Measurements from ENCODE around the gene FAM131B.

FAM131B gene

GRCh38 chr7:143322760-143323633 lies 39.5 kb downstream of the FAM131B start:
- no peak for DNase-seq (ENCODE audit: extremely low spot score)
- CTCF ChIA-PET: interaction anchor here (1.2 to 1.6 kb wide), 2 partner anchors 15 to 22 kb away, joined by 3 to 5 read pairs; no protein-coding TSS in a partner anchor
- POLR2A ChIA-PET: no interaction called here
- no peak for TF ChIP-seq ZNF384 (IDR thresholded peaks at IDR 0.05)
- TF ChIP-seq LEF1 (IDR thresholded peaks at IDR 0.05; ENCODE audit: borderline replicate concordance): no peak
- no peak for TF ChIP-seq PKNOX1 (IDR thresholded peaks at IDR 0.05)
- no peak for TF ChIP-seq NFRKB (IDR thresholded peaks at IDR 0.05)
- no peak for TF ChIP-seq ELF4 (IDR thresholded peaks at IDR 0.05)
- TF ChIP-seq SUZ12 (IDR thresholded peaks at IDR 0.05): no peak
- no peak for TF ChIP-seq CTBP1 (IDR thresholded peaks at IDR 0.05; ENCODE audit: borderline replicate concordance)
- no peak for TF ChIP-seq ARNT (IDR thresholded peaks at IDR 0.05)
- no peak for TF ChIP-seq FOXK2 (IDR thresholded peaks at IDR 0.05)
- TF ChIP-seq L3MBTL2 (conservative IDR thresholded peaks at IDR 0.05): no peak
- no peak for TF ChIP-seq TARDBP (IDR thresholded peaks at IDR 0.05)
- no peak for TF ChIP-seq HDGF (IDR thresholded peaks at IDR 0.05; ENCODE audit: borderline replicate concordance)
- TF ChIP-seq BHLHE40 (IDR thresholded peaks at IDR 0.05; ENCODE audit: borderline replicate concordance): no peak
- TF ChIP-seq FOXM1 (IDR thresholded peaks at IDR 0.05; ENCODE audit: borderline replicate concordance): no peak

- TF ChIP-seq SP1 (IDR thresholded peaks at IDR 0.05): no peak
- TF ChIP-seq ELF4 (IDR thresholded peaks at IDR 0.05): no peak
- no peak for TF ChIP-seq FOXK2 (IDR thresholded peaks at IDR 0.05)
- TF ChIP-seq FOXA1 (IDR thresholded peaks at IDR 0.05): no peak
- TF ChIP-seq L3MBTL2 (conservative IDR thresholded peaks at IDR 0.05): no peak
- no peak for TF ChIP-seq ARNT (IDR thresholded peaks at IDR 0.05)
- no peak for TF ChIP-seq FOXM1 (IDR thresholded peaks at IDR 0.05; ENCODE audit: borderline replicate concordance)
- no peak for TF ChIP-seq ZNF384 (IDR thresholded peaks at IDR 0.05)
- TF ChIP-seq LEF1 (IDR thresholded peaks at IDR 0.05; ENCODE audit: borderline replicate concordance): no peak
- TF ChIP-seq SUZ12 (IDR thresholded peaks at IDR 0.05): no peak
- TF ChIP-seq NFRKB (IDR thresholded peaks at IDR 0.05): no peak
- TF ChIP-seq PKNOX1 (IDR thresholded peaks at IDR 0.05): no peak
- no peak for TF ChIP-seq CTBP1 (IDR thresholded peaks at IDR 0.05; ENCODE audit: borderline replicate concordance)
- no peak for TF ChIP-seq HDGF (IDR thresholded peaks at IDR 0.05; ENCODE audit: borderline replicate concordance)
- no peak for TF ChIP-seq BHLHE40 (IDR thresholded peaks at IDR 0.05; ENCODE audit: borderline replicate concordance)
- no peak for TF ChIP-seq TARDBP (IDR thresholded peaks at IDR 0.05)
- CTCF ChIA-PET: interaction anchor here (0.6 to 1.6 kb wide), 4 partner anchors 10 to 95 kb away, joined by 3 to 5 read pairs (median 3); no protein-coding TSS in a partner anchor
- POLR2A ChIA-PET: no interaction called here
- DNase-seq (ENCODE audit: extremely low spot score): no peak
Observed at GRCh38 chr7:143321734-143322133, 40.8 kb downstream of the FAM131B start.

DNA sequence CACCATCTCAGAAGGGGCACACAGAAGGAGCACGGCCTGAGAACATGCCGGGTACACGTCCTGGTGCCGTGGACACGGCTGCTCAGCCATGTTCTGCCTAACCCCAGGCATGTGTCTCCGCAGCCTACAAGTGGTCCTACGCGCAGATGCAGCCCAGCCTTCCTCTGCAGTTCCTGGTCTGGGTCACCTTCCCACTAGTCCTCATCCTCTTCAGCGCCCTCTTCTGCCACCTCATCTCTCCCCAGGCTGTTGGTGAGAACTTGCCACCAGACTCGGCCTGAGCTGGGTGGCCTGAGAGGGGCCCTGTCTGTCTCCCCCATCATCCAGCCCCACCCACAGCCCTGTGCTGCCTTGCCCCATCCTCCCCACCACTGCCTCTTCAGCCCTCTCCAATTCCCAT lies 41.3 kb downstream of the FAM131B start:
- ChIA-PET CTCF (interaction anchor here (0.7 to 1.6 kb wide), 3 partner anchors 24 to 95 kb away, joined by 3 to 5 read pairs (median 3); no protein-coding TSS in a partner anchor), POLR2A (no interaction called here)
- no peak for TF ChIP-seq ZNF384 (IDR thresholded peaks at IDR 0.05)
- TF ChIP-seq FOXK2 (IDR thresholded peaks at IDR 0.05): no peak
- TF ChIP-seq PKNOX1 (IDR thresholded peaks at IDR 0.05): no peak
- no peak for TF ChIP-seq ARNT (IDR thresholded peaks at IDR 0.05)
- no peak for TF ChIP-seq FOXA1 (IDR thresholded peaks at IDR 0.05)
- no peak for TF ChIP-seq TARDBP (IDR thresholded peaks at IDR 0.05)
- TF ChIP-seq ELF4 (IDR thresholded peaks at IDR 0.05): no peak
- TF ChIP-seq CTBP1 (IDR thresholded peaks at IDR 0.05; ENCODE audit: borderline replicate concordance): no peak

GRCh38 chr7:143320620-143321019 lies 41.9 kb downstream of the FAM131B start:
- ChIA-PET CTCF (no interaction called here), POLR2A (no interaction called here)
- TF ChIP-seq ARNT (IDR thresholded peaks at IDR 0.05) (no peak), SUZ12 (IDR thresholded peaks at IDR 0.05) (no peak), LEF1 (IDR thresholded peaks at IDR 0.05; ENCODE audit: borderline replicate concordance) (no peak), L3MBTL2 (conservative IDR thresholded peaks at IDR 0.05) (no peak), BHLHE40 (IDR thresholded peaks at IDR 0.05; ENCODE audit: borderline replicate concordance) (no peak), SP1 (IDR thresholded peaks at IDR 0.05) (no peak), PKNOX1 (IDR thresholded peaks at IDR 0.05) (no peak), FOXK2 (IDR thresholded peaks at IDR 0.05) (no peak), NFRKB (IDR thresholded peaks at IDR 0.05) (no peak), CTBP1 (IDR thresholded peaks at IDR 0.05; ENCODE audit: borderline replicate concordance) (no peak), ELF4 (IDR thresholded peaks at IDR 0.05) (no peak), FOXM1 (IDR thresholded peaks at IDR 0.05; ENCODE audit: borderline replicate concordance) (no peak), TARDBP (IDR thresholded peaks at IDR 0.05) (no peak), HDGF (IDR thresholded peaks at IDR 0.05; ENCODE audit: borderline replicate concordance) (no peak), ZNF384 (IDR thresholded peaks at IDR 0.05) (no peak), FOXA1 (IDR thresholded peaks at IDR 0.05) (no peak)

More for the DNA sequence above, 41.3 kb downstream of the FAM131B start:
- DNase-seq (ENCODE audit: extremely low spot score): no peak

DNA sequence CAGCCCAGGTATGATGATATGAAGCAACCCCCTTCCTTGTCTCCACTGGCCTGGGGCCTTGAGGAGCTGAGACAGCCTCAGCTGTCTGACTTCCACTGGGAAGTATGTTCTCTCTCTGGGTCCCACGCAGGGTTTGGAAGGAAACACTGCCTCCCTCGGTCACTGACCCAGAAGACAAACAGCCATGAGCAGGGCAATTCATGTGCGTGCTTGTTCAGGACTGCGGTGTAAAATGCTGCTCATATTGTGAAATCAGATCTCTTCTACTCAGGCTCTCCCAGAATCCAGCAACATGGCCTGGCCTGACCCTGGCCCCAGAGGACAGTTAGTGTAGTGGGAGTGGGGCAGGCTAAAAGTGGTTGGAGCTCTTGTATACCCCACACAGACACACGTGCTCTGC lies 43.9 kb downstream of the FAM131B start:
- TF ChIP-seq SUZ12 (IDR thresholded peaks at IDR 0.05): no peak
- no peak for TF ChIP-seq FOXA1 (IDR thresholded peaks at IDR 0.05)
- TF ChIP-seq SP1 (IDR thresholded peaks at IDR 0.05): no peak
- TF ChIP-seq CTBP1 (IDR thresholded peaks at IDR 0.05; ENCODE audit: borderline replicate concordance): no peak
- TF ChIP-seq L3MBTL2 (conservative IDR thresholded peaks at IDR 0.05): no peak
- no peak for TF ChIP-seq NFRKB (IDR thresholded peaks at IDR 0.05)
- TF ChIP-seq FOXK2 (IDR thresholded peaks at IDR 0.05): no peak
- TF ChIP-seq BHLHE40 (IDR thresholded peaks at IDR 0.05; ENCODE audit: borderline replicate concordance): no peak
- TF ChIP-seq HDGF (IDR thresholded peaks at IDR 0.05; ENCODE audit: borderline replicate concordance): no peak
- no peak for TF ChIP-seq ARNT (IDR thresholded peaks at IDR 0.05)
- TF ChIP-seq ELF4 (IDR thresholded peaks at IDR 0.05): no peak
- no peak for TF ChIP-seq PKNOX1 (IDR thresholded peaks at IDR 0.05)
- TF ChIP-seq ZNF384 (IDR thresholded peaks at IDR 0.05): no peak
- TF ChIP-seq FOXM1 (IDR thresholded peaks at IDR 0.05; ENCODE audit: borderline replicate concordance): no peak
- no peak for TF ChIP-seq LEF1 (IDR thresholded peaks at IDR 0.05; ENCODE audit: borderline replicate concordance)
- TF ChIP-seq TARDBP (IDR thresholded peaks at IDR 0.05): no peak
- no peak for DNase-seq (ENCODE audit: extremely low spot score)
- ChIA-PET CTCF (interaction anchor here (1.0 kb wide), 1 partner anchor 10 kb away, joined by 5 read pairs; no protein-coding TSS in a partner anchor), POLR2A (no interaction called here)

More at GRCh38 chr7:143320620-143321019, 41.9 kb downstream of the FAM131B start:
- no peak for DNase-seq (ENCODE audit: extremely low spot score)

Measured in HEK293T (cell line).